D721Med (cell line): ENCODE data around the gene CHN1.
A peak's percentile ranks its signal among the peaks of the same experiment; 100 is the strongest.

Experiments used
- DNase-seq: peaks from one replicate; pipeline ENCODE4 v3.0.0; 2011; ENCODE audit warnings: low spot score; ENCODE audit not compliant: insufficient read length
- FAIRE-seq: peaks from 2 replicates; lab custom pipeline; 2011; peaks lifted over from hg19 to GRCh38; lab: Jason Lieb, UNC
- CTCF ChIP-seq: IDR thresholded peaks from 2 replicates; pipeline ENCODE4 v1.5.1; 2012; ENCODE audit warnings: mild to moderate bottlenecking, control low read depth; ENCODE audit not compliant: insufficient read depth; ENCODE audit errors: missing control alignments

Gene CHN1

GRCh38 chr2:174780191-174780840 lies 224.9 kb downstream of the CHN1 start:
- TF ChIP-seq CTCF: no peak
- DNase-seq: no peak
- no peak for FAIRE-seq

GRCh38 chr2:174779361-174779928 lies 225.7 kb downstream of the CHN1 start:
- DNase-seq (no peak), FAIRE-seq (no peak)
- TF ChIP-seq CTCF: no peak

- FAIRE-seq: no peak
- TF ChIP-seq CTCF: no peak
- DNase-seq: no peak
Observed at GRCh38 chr2:174778085-174778981, 226.8 kb downstream of the CHN1 start.

GRCh38 chr2:174777347-174778084 lies 227.7 kb downstream of the CHN1 start:
- FAIRE-seq (no peak), DNase-seq (no peak)
- no peak for TF ChIP-seq CTCF

GRCh38 chr2:174776675-174777074 lies 228.5 kb downstream of the CHN1 start:
- DNase-seq (no peak), FAIRE-seq (no peak)
- TF ChIP-seq CTCF: no peak

GRCh38 chr2:174776223-174776622 lies 229.0 kb downstream of the CHN1 start:
- peak; percentile 22 for TF ChIP-seq CTCF
- DNase-seq: no peak
- FAIRE-seq: no peak
